HEK293T (cell line): ENCODE data around the gene KLK14.

Experiments used
- CTCF ChIA-PET: fragments of 350-600 bp; formaldehyde crosslinking; extraction: SDS; loops from one replicate; lab custom pipeline; 2021; ENCODE audit warnings: antibody characterized with exemption, inconsistent platforms; lab: Yijun Ruan, JAX
- POLR2A ChIA-PET: fragments of 350-600 bp; formaldehyde crosslinking; extraction: SDS; loops from one replicate; lab custom pipeline; 2020; ENCODE audit warnings: antibody characterized with exemption, inconsistent platforms; lab: Yijun Ruan, JAX
- DNase-seq: peaks from one replicate; pipeline ENCODE4 v3.0.0; 2012; ENCODE audit warnings: mixed read lengths; ENCODE audit errors: extremely low spot score
- ARNT ChIP-seq: fragments of 450-650 bp; IDR thresholded peaks from 2 replicates; pipeline ENCODE4 v1.6.1; 2017; ENCODE audit warnings: mild to moderate bottlenecking
- BHLHE40 ChIP-seq: fragments of 450-650 bp; IDR thresholded peaks from 2 replicates; pipeline ENCODE4 v1.6.1; 2016; ENCODE audit warnings: mild to moderate bottlenecking, moderate library complexity, borderline replicate concordance
- CTBP1 ChIP-seq: fragments of 450-650 bp; IDR thresholded peaks from 2 replicates; pipeline ENCODE4 v1.6.1; 2016; ENCODE audit warnings: borderline replicate concordance
- ELF4 ChIP-seq: fragments of 450-650 bp; IDR thresholded peaks from 2 replicates; pipeline ENCODE4 v1.6.1; 2017; ENCODE audit warnings: antibody characterized with exemption
- FOXA1 ChIP-seq: fragments of 450-650 bp; IDR thresholded peaks from 2 replicates; pipeline ENCODE4 v1.6.1; 2016; ENCODE audit warnings: mild to moderate bottlenecking
- FOXK2 ChIP-seq: fragments of 450-650 bp; IDR thresholded peaks from 2 replicates; pipeline ENCODE4 v1.6.1; 2016; ENCODE audit warnings: mild to moderate bottlenecking
- FOXM1 ChIP-seq: fragments of 450-650 bp; IDR thresholded peaks from 2 replicates; pipeline ENCODE4 v1.6.1; 2017; ENCODE audit warnings: mild to moderate bottlenecking, borderline replicate concordance
- HDGF ChIP-seq: fragments of 450-650 bp; IDR thresholded peaks from 2 replicates; pipeline ENCODE4 v1.6.1; 2017; ENCODE audit warnings: antibody characterized with exemption, borderline replicate concordance
- L3MBTL2 ChIP-seq: fragments of 450-650 bp; conservative IDR thresholded peaks from 2 replicates; pipeline ENCODE4 v1.6.1; 2016; ENCODE audit warnings: mild to moderate bottlenecking
- LEF1 ChIP-seq: fragments of 450-650 bp; IDR thresholded peaks from 2 replicates; pipeline ENCODE4 v1.6.1; 2017; ENCODE audit warnings: mild to moderate bottlenecking, borderline replicate concordance
- NFRKB ChIP-seq: fragments of 450-650 bp; IDR thresholded peaks from 2 replicates; pipeline ENCODE4 v1.6.1; 2016; ENCODE audit warnings: mild to moderate bottlenecking, moderate library complexity
- PKNOX1 ChIP-seq: fragments of 450-650 bp; IDR thresholded peaks from 2 replicates; pipeline ENCODE4 v1.6.1; 2016
- SP1 ChIP-seq: fragments of 450-650 bp; IDR thresholded peaks from 2 replicates; pipeline ENCODE4 v1.6.1; 2017
- SUZ12 ChIP-seq: fragments of 450-650 bp; IDR thresholded peaks from 2 replicates; pipeline ENCODE4 v1.6.1; 2016; ENCODE audit warnings: mild to moderate bottlenecking
- TARDBP ChIP-seq: fragments of 450-650 bp; IDR thresholded peaks from 2 replicates; pipeline ENCODE4 v1.6.1; 2016
- ZNF384 ChIP-seq: fragments of 450-650 bp; IDR thresholded peaks from 2 replicates; pipeline ENCODE4 v1.6.1; 2016

KLK14 gene

DNA sequence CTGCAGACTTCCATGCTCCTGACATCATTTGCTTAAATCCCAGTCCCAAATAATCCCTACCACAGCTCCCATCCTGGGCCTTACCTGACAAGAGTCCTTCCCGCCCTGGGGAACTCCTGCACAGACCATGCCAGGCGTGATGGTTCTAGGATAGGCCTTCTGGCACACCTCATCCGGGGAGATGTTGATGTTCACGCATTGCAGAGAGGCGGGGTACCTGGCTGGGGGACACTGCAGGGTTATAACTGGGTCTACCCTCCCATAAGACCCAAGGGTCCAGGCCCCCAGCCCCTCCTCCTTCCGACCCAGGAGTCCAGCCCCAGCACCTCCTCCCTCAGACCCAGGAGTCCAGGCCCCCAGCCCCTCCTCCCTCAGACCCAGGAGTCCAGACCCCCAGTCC lies 4.0 kb downstream of the KLK14 start:
- POLR2A ChIA-PET: no interaction called here
- TF ChIP-seq NFRKB (no peak), SP1 (no peak), FOXA1 (no peak), FOXK2 (no peak), ZNF384 (no peak), TARDBP (no peak), HDGF (no peak), BHLHE40 (no peak), L3MBTL2 (no peak), CTBP1 (no peak), LEF1 (no peak), ARNT (no peak), SUZ12 (no peak), PKNOX1 (no peak), FOXM1 (no peak), ELF4 (no peak)
- DNase-seq: no peak
- CTCF ChIA-PET: no interaction called here

GRCh38 chr19:51078104-51078503 lies 4.6 kb downstream of the KLK14 start:
- CTCF ChIA-PET: no interaction called here
- POLR2A ChIA-PET: no interaction called here
- no peak for DNase-seq
- TF ChIP-seq TARDBP (no peak), FOXK2 (no peak), NFRKB (no peak)

DNA sequence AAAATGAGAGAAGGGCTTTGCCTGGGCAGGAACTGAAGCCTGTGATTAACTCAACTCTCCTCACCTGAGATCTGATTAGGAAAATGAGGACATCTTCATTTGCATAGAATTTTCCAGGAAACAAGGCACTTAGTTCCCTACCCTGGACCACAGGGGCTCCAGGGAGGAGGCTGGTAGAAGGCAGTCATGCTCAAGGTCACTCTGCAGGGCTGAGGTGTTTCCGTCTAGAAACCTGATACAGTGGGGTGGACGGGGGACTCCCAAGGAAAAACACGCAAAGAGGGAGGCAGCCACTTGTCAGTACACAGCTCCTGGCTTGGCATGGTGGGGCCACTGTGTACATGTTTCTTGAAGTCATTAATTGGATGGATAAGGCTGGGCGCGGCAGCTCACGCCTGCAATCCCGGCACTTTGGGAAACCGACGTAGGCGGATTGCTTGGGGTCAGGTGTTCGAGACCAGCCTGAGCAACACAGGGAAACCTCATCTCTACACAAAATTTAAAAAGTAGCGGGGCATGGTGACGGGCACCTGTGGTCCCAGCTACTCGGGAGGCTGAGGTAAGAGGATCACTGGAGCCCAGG lies 6.0 kb downstream of the KLK14 start:
- ChIA-PET POLR2A (no interaction called here), CTCF (no interaction called here)
- no peak for DNase-seq
- TF ChIP-seq NFRKB (no peak), FOXK2 (no peak), HDGF (no peak), ELF4 (no peak), FOXA1 (no peak), LEF1 (no peak), CTBP1 (no peak), PKNOX1 (no peak), ARNT (no peak), ZNF384 (no peak), SUZ12 (no peak), SP1 (no peak), L3MBTL2 (no peak), TARDBP (no peak), FOXM1 (no peak)

DNA sequence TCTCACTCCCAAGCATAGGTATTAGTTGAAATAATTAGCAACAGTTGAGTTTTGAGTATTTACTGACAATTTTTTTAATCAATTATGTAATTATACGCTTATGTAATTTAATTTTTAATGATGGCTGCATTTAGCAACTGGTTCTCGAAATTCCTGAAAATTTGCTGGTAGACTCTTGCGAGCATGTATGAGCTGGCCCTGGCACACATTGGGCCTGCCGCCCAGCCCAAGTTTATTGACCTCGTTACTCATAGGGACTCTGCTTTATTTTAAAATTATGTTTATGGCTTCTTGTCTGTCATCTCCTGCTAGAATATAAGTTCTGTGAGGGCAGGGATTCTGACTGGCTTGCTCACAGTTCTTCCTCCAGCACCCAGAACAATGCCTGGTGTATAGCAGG lies 6.7 kb downstream of the KLK14 start:
- TF ChIP-seq FOXA1 (no peak), FOXM1 (no peak), TARDBP (no peak), PKNOX1 (no peak), HDGF (no peak), SUZ12 (no peak), ARNT (no peak)
- ChIA-PET POLR2A (no interaction called here), CTCF (no interaction called here)
- no peak for DNase-seq

DNA sequence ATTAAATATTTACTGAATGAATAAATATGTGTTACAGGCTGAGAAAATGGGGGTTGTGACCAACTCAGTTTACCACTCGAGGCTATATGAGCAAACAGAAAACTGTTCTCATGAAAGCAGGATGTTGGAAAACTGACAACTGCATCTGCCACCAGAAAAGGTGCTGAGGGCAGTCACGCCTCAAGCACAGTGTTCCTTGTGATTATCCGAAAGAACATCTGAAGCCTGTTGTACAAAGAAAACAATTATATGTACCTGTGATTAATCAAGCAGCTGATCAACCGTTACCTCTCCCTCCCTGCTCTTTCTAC lies 11.6 kb downstream of the KLK14 start:
- ChIA-PET CTCF (no interaction called here), POLR2A (no interaction called here)
- TF ChIP-seq BHLHE40 (no peak), FOXA1 (no peak), PKNOX1 (no peak), ARNT (no peak)
- DNase-seq: no peak

- TF ChIP-seq SUZ12: no peak
- no peak for TF ChIP-seq FOXM1
- TF ChIP-seq BHLHE40: no peak
- TF ChIP-seq ARNT: no peak
- CTCF ChIA-PET: no interaction called here
- DNase-seq: no peak
- POLR2A ChIA-PET: no interaction called here
Measured at GRCh38 chr19:51070334-51071094, 12.2 kb downstream of the KLK14 start.
